H1 (cell line): ENCODE results near the gene SLC27A6. TPM values are rescaled to one million over a fixed set of nuclear protein-coding genes. Genes with fewer than 3 reads are reported as not detected.
"Not testable (repeated sequence)": the region's sequence is repeated elsewhere in the genome, so short reads cannot be mapped to it uniquely, and the experiment has no call there.

ENCODE experiments used
- CTCF ChIA-PET: fragments of 300-600 bp; sonication (Branson Sonifier 250); formaldehyde crosslinking; loops from one replicate; lab custom pipeline; 2021; ENCODE audit not compliant: partially characterized antibody; lab: Charles Lee
- POLR2A ChIA-PET: fragments of 300-600 bp; sonication (Branson Sonifier 250); formaldehyde crosslinking; loops from one replicate; lab custom pipeline; 2021; ENCODE audit warnings: inconsistent platforms; ENCODE audit not compliant: partially characterized antibody; lab: Charles Lee
- DNase-seq, 2 experiments: peaks; one replicate each; pipeline versions ENCODE4 v3.0.0 to v3.0.0-alpha.2; 2010 to 2022; ENCODE audit warnings: low spot score in 2 of 2, low read depth in 1 of 2, mixed read lengths in 1 of 2
- FAIRE-seq: peaks from 2 replicates; lab custom pipeline; 2011; peaks lifted over from hg19 to GRCh38; lab: Jason Lieb, UNC
- H2AFZ ChIP-seq: 2 replicates; pipeline ENCODE4 v1.8.1; 2012; ENCODE audit warnings: low read length, inconsistent platforms
- H2AK5ac ChIP-seq: 2 replicates; pipeline ENCODE4 v1.6.1; 2013; ENCODE audit warnings: low read depth, low read length
- H2BK120ac ChIP-seq: replicated peaks from 2 replicates; pipeline ENCODE3; 2013; ENCODE audit warnings: low read depth, low read length, inconsistent platforms
- H2BK12ac ChIP-seq: 2 replicates; pipeline ENCODE4 v1.6.1; 2013; ENCODE audit warnings: low read depth, low read length
- H2BK15ac ChIP-seq: 2 replicates; pipeline ENCODE4 v1.6.1; 2013; ENCODE audit warnings: low read length
- H2BK20ac ChIP-seq: 2 replicates; pipeline ENCODE4 v1.6.1; 2013; ENCODE audit warnings: low read length
- H2BK5ac ChIP-seq: 2 replicates; pipeline ENCODE4 v1.6.1; 2013; ENCODE audit warnings: low read depth, low read length
- H3K14ac ChIP-seq: 2 replicates; pipeline ENCODE4 v1.6.1; 2013; ENCODE audit warnings: inconsistent platforms; ENCODE audit not compliant: insufficient read length
- H3K18ac ChIP-seq: 2 replicates; pipeline ENCODE4 v1.6.1; 2013; ENCODE audit warnings: low read length; ENCODE audit errors: extremely low read depth
- H3K23ac ChIP-seq: 2 replicates; pipeline ENCODE4 v1.6.1; 2013; ENCODE audit warnings: inconsistent platforms; ENCODE audit not compliant: insufficient read length
- H3K23me2 ChIP-seq: 2 replicates; pipeline ENCODE4 v1.6.1; 2013; ENCODE audit warnings: low read depth, low read length
- H3K27ac ChIP-seq: 2 replicates; pipeline ENCODE4 v1.6.1; 2011; ENCODE audit warnings: low read depth, low read length, inconsistent platforms
- H3K27me3 ChIP-seq, 4 experiments: replicated peaks in 1 of 4; 1 replicate in 1 of 4; 2 replicates in 3 of 4; pipeline versions ENCODE4 v1.6.1 to v1.8.1; 2011 to 2013; ENCODE audit warnings: low read length in 3 of 4, mild to moderate bottlenecking in 3 of 4, inconsistent platforms in 2 of 4, mixed read lengths in 2 of 4, moderate library complexity in 1 of 4; ENCODE audit not compliant: control insufficient read depth in 3 of 4, insufficient read depth in 3 of 4; ENCODE audit errors: extremely low read depth in 1 of 4
- H3K36me3 ChIP-seq, 4 experiments: 2 replicates each; pipeline versions ENCODE4 v1.6.1 to v1.8.1; 2011 to 2013; ENCODE audit warnings: mild to moderate bottlenecking in 4 of 4, low read length in 3 of 4, moderate library complexity in 2 of 4, control low read depth in 1 of 4, inconsistent platforms in 1 of 4; ENCODE audit not compliant: insufficient read depth in 4 of 4, control insufficient read depth in 2 of 4
- H3K4ac ChIP-seq: replicated peaks from 2 replicates; pipeline ENCODE3; 2013; ENCODE audit warnings: low read length, low read depth, mixed read lengths, inconsistent platforms; ENCODE audit not compliant: insufficient read length
- H3K4me1 ChIP-seq, 4 experiments: replicated peaks in 1 of 4; 1 replicate in 1 of 4; 2 replicates in 3 of 4; pipeline versions ENCODE4 v1.6.1 to v1.8.1; 2011 to 2013; ENCODE audit warnings: low read length in 3 of 4, inconsistent platforms in 2 of 4, mixed read lengths in 1 of 4; ENCODE audit not compliant: insufficient read depth in 4 of 4, control insufficient read depth in 3 of 4
- H3K4me2 ChIP-seq, 2 experiments: 2 replicates each; pipeline versions ENCODE4 v1.6.1 to v1.8.1; 2011 to 2013; ENCODE audit warnings: low read depth in 2 of 2, low read length in 2 of 2, control low read depth in 1 of 2, inconsistent platforms in 1 of 2, mild to moderate bottlenecking in 1 of 2; ENCODE audit not compliant: insufficient read depth in 1 of 2
- H3K4me3 ChIP-seq, 4 experiments: fragments of 200-600, 300-600 bp in 1 of 4; sonication (generic), shearing (Covaris generic), sonication (Bioruptor Twin) in 1 of 4; 2 replicates each; pipeline versions ENCODE4 v1.5.1 to v1.8.1; 2011 to 2016; ENCODE audit warnings: low read length in 4 of 4, low read depth in 3 of 4, control low read depth in 2 of 4, inconsistent platforms in 2 of 4, mild to moderate bottlenecking in 2 of 4, mixed read lengths in 1 of 4, moderate library complexity in 1 of 4; ENCODE audit not compliant: insufficient read depth in 2 of 4; ENCODE audit errors: extremely low read depth in 1 of 4
- H3K56ac ChIP-seq: replicated peaks from 2 replicates; pipeline ENCODE3; 2013; ENCODE audit warnings: low read depth, mild to moderate bottlenecking, mixed read lengths, low read length, inconsistent platforms; ENCODE audit not compliant: insufficient read length
- H3K79me1 ChIP-seq: 2 replicates; pipeline ENCODE4 v1.6.1; 2013; ENCODE audit warnings: low read depth, low read length, control low read depth
- H3K79me2 ChIP-seq, 2 experiments: 2 replicates each; pipeline versions ENCODE4 v1.6.1 to v1.8.1; 2012 to 2013; ENCODE audit warnings: low read length in 2 of 2, mild to moderate bottlenecking in 2 of 2, inconsistent platforms in 1 of 2; ENCODE audit not compliant: insufficient read depth in 2 of 2, control insufficient read depth in 1 of 2
- H3K9ac ChIP-seq, 4 experiments: replicated peaks in 1 of 4; 1 replicate in 1 of 4; 2 replicates in 3 of 4; pipeline versions ENCODE4 v1.6.1 to v1.8.1; 2011 to 2013; ENCODE audit warnings: low read depth in 3 of 4, low read length in 3 of 4, control low read depth in 2 of 4, mild to moderate bottlenecking in 2 of 4, moderate library complexity in 2 of 4, inconsistent platforms in 1 of 4; ENCODE audit errors: extremely low read depth in 1 of 4
- H3K9me3 ChIP-seq, 2 experiments: 2 replicates each; pipeline versions ENCODE4 v1.6.1 to v1.8.1; 2012 to 2013; ENCODE audit warnings: mild to moderate bottlenecking in 2 of 2, moderate library complexity in 2 of 2, control low read depth in 1 of 2, inconsistent platforms in 1 of 2, low read depth in 1 of 2, low read length in 1 of 2, mixed read lengths in 1 of 2; ENCODE audit not compliant: insufficient read depth in 2 of 2
- H4K20me1 ChIP-seq, 2 experiments: replicated peaks in 1 of 2; 2 replicates each; pipeline versions ENCODE3 to v1.8.1; 2011 to 2013; ENCODE audit warnings: inconsistent platforms in 2 of 2, low read length in 2 of 2, mild to moderate bottlenecking in 1 of 2; ENCODE audit not compliant: insufficient read depth in 2 of 2, control insufficient read depth in 1 of 2
- H4K5ac ChIP-seq: 2 replicates; pipeline ENCODE4 v1.6.1; 2013; ENCODE audit warnings: low read length, low read depth, mixed read lengths, inconsistent platforms; ENCODE audit not compliant: insufficient read length
- H4K8ac ChIP-seq: 2 replicates; pipeline ENCODE4 v1.8.0; 2013; ENCODE audit warnings: mild to moderate bottlenecking, moderate library complexity, low read length, inconsistent platforms; ENCODE audit not compliant: insufficient read depth; ENCODE audit errors: extremely low read depth
- H4K91ac ChIP-seq: replicated peaks from 2 replicates; pipeline ENCODE3; 2013; ENCODE audit warnings: low read length, mixed read lengths, inconsistent platforms; ENCODE audit not compliant: insufficient read length
- WGBS, 2 experiments: shearing (Covaris generic) in 1 of 2; methylation state at CpG; one replicate each; pipeline versions ENCODE4 v1.1.6 to v1.1.7; 2013 to 2015; ENCODE audit warnings: low lambda C conversion rate in 2 of 2, mixed read lengths in 2 of 2, inconsistent platforms in 1 of 2, low coverage in 1 of 2, missing lambda C conversion rate in 1 of 2; ENCODE audit not compliant: insufficient replicate concordance in 2 of 2, insufficient coverage in 1 of 2, insufficient read length in 1 of 2; ENCODE audit errors: extremely low coverage in 1 of 2, missing lambda C conversion rate in 1 of 2; 5-methylcytosine and 5-hydroxymethylcytosine counted together
- polyA plus RNA-seq, 7 experiments: library from polyadenylated mRNA; depleted of rRNA in 3 of 7; stranded (reverse) in 5 of 7; unstranded in 2 of 7; fragments of >200 nt in 5 of 7; fragments of 200-250 nt in 2 of 7; gene quantifications; 1 replicate in 5 of 7; 2 replicates in 1 of 7; 4 replicates in 1 of 7; pipeline versions ENCODE4 v1.2.1 to v1.2.3, GENCODE V29; 2011 to 2013; ENCODE audit warnings: missing spikeins in 2 of 7, mixed read lengths in 2 of 7
- total RNA-seq: library from RNA; stranded (reverse); fragmentation: NEBNext Ultra II Directional; extraction: Animal tissue kit (Norgen Biotek cat#: 25700); gene quantifications from 2 replicates; pipeline ENCODE4 v1.2.1, GENCODE V29; 2021

The SLC27A6 gene
- total and polyA plus RNA-seq, 2 of the 8 experiments (the other 6 are each of a cell fraction or from before 2014, with no cell fraction given), result 4.0 to 4.7 TPM

DNA sequence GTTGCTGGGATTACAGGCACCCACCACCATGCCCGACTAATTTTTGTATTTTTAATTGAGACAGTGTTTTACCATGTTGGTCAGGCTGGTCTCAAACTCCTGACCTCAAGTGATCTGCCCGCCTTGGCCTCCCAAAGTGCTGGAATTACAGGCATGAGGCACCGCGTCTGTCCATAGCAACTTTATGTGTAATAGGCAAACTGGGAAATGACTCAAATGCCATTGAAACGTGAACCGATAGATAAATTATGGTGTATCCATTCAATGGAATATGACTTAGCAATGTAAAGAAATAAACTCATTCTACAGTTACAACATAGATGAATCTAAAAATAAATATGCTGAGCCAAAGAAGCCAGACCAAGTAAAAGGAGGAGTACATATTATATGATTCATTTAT is 14.0 kb upstream of the SLC27A6 start:
- 93% methylated on average over 6 of the region's 6 CpGs; no CpG with 5 or more reads in 1 of the 2 experiments for WGBS, 2 experiments
- POLR2A ChIA-PET, H3K9me3 ChIP-seq, H2BK20ac ChIP-seq, DNase-seq, H2BK12ac ChIP-seq, H2AFZ ChIP-seq, H3K14ac ChIP-seq, H3K27ac ChIP-seq, H4K91ac ChIP-seq, H3K4me2 ChIP-seq, FAIRE-seq, H3K23me2 ChIP-seq, H2BK120ac ChIP-seq, H3K4me3 ChIP-seq, H3K36me3 ChIP-seq, CTCF ChIA-PET, H3K4ac ChIP-seq, H3K18ac ChIP-seq, H3K4me1 ChIP-seq, H3K79me1 ChIP-seq, H4K20me1 ChIP-seq, H3K23ac ChIP-seq, H3K27me3 ChIP-seq, H2BK15ac ChIP-seq, H4K5ac ChIP-seq, H2AK5ac ChIP-seq, H3K79me2 ChIP-seq, H4K8ac ChIP-seq, H2BK5ac ChIP-seq, H3K56ac ChIP-seq, H3K9ac ChIP-seq: not testable (repeated sequence)
